ENCODE data around the gene SCN7A.
"Not testable (repeated sequence)": the region's sequence is repeated elsewhere in the genome, so short reads cannot be mapped to it uniquely, and the experiment has no call there.

The SCN7A gene

DNA sequence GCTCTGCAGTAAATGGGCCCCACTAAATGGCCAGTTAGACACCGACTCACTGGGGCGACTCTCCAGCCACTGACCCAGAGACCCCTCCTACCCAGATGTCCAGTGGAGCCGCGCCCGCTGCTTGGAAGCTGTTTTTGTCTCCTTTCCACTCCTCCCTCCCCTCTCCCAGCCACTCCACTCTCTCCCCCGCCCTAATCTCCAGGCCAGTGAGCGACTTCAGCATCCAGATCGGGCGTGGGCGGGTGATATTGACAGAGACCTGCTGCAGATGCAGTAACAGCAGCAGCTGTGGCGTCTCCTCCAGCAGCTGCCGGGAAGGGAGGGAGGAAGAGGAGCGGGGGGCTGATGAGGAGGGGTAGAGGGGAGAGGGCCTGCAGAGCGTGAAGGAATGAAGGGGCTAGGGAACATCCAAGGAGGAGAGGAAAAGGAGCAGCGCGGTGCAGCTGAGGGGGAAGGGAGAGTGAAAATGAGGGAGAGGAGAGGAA is at the start of gene SCN7A:
Gene SCN7A, minus strand, starts transcription at position 110 of the 485 bp plus-strand sequence. CDS start 16,553 bp downstream, outside the sequence.
- no peak for DNase-seq (ENCODE audit: low read depth in 3 of 3, low spot score in 1 of 3)

DNA sequence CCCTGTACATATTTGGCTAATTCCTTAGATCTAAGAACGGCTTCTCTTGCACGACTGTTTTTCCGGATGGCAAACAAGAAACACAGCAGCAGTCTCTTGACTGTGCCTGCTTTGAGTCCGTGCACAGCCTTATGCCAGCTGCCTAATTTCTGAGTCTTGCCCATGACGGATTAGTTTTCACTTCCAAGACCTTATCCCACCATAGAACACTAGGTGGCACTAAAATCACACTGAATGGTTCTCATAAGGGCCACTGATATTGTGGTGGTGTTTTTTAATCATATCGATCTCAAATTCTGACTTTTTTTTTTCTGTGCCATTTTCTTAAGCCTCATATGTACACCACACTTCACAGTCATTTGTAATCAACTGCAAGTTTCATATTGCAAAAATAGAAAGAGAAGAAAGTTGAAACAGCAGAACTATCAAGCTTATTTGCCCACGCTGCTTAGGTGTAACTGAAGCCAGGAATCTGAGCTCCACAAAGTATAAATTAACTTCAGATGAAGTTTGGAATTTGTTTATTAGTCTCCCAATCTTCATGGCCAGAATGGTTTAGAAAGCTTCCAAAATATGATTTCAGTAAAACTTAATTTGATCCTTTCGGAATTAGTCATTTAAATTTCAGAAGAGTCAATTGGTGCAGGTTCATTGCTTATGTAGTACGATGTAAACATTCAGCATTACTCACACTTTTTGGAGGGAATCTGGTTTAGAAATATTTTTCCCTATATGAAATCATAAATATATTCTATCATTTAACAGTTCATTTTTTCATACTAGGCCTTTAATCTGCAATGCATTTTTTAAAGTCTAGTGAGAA is 45.5 kb upstream of the SCN7A start:
- no peak for DNase-seq (ENCODE audit: low read depth in 3 of 3, low spot score in 1 of 3)

DNA sequence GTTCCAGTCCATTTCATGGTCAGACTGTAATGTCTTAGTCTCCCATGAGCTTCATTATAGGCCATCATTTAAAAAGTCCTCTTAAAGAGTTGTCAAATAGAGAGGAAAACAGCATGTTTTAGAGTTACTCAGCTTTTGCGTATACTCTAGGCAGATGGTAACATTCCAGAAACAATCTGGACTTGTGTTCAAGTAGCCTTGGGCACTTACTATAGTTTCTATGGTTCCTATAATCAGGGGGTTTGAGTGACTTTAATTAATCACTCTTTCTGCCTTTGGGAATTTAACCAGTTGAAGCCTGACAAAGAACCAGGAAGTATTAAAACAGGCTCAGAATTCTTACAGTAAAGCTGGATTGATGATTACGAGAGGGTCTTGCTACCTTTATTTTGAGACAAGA is 42.1 kb upstream of the SCN7A start:
- no peak for DNase-seq (ENCODE audit: low read depth in 3 of 3, low spot score in 1 of 3)

DNA sequence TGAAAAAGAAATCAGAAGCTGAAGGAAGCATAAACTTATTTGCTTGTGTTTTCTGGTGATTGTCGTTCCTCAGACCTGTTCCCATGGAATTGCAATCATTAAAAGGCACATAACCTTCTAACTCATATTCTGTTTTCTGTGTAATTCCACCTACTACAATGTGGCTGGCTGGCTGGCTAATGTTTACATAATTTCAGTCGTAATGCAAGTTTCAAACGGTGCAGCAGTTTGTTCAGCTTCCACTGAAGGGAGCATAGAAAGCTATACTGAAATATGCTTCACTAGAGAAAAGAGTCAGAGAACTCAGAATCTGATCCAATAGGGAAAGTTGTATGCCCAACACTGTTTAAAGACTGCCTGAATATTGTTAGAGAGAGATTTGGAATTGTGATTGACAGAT is 27.1 kb upstream of the SCN7A start:
- no peak for DNase-seq (ENCODE audit: low read depth in 3 of 3, low spot score in 1 of 3)

DNA sequence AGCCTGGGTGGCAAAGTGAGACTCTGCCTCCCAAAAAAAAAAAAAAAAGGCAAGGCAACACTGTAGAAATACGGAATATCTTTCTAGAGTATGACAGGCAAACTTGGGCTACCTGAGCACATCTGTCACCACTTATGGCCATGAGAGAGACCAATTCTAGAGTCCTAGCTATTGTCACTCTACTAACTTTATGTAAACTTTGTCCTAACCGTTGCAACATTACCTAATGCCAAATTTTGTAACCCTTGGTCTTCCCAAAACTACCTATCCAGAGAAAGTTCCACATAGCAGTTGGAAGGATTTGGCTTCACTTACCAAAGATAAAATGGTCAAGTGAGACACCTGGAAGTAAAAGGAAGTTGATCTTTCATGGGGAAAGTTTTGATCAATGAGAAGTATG is 26.6 kb upstream of the SCN7A start:
- DNase-seq (ENCODE audit: low read depth in 3 of 3, low spot score in 1 of 3) = no peak

DNA sequence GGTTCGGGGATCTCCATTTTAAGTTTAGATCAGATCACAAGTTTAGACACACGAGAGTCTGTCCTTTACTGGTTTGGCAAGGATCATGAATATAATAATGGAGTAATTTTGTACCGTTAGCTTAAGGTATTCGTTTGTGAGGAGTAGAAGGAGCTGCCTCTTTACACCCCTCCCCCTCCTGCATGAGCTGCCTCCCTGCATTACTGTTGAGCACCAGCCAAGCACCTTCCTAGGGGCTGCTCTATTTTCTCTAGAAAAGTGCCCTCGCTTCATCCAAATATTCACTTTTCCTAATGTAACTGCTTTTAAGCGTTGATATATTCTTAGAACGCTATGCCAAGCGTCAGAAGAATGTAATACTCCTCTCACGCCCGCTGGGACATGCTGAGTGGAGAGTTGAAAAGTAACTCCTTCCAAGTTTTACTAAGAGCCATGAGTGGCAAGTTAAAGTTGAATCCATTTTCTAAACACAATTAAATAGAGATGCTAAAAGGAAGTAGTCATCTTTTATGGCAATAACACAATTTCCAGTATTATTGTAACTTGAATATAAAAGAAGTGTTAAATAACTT is 25.4 kb upstream of the SCN7A start:
- no peak for DNase-seq (ENCODE audit: low read depth in 3 of 3, low spot score in 1 of 3)

DNA sequence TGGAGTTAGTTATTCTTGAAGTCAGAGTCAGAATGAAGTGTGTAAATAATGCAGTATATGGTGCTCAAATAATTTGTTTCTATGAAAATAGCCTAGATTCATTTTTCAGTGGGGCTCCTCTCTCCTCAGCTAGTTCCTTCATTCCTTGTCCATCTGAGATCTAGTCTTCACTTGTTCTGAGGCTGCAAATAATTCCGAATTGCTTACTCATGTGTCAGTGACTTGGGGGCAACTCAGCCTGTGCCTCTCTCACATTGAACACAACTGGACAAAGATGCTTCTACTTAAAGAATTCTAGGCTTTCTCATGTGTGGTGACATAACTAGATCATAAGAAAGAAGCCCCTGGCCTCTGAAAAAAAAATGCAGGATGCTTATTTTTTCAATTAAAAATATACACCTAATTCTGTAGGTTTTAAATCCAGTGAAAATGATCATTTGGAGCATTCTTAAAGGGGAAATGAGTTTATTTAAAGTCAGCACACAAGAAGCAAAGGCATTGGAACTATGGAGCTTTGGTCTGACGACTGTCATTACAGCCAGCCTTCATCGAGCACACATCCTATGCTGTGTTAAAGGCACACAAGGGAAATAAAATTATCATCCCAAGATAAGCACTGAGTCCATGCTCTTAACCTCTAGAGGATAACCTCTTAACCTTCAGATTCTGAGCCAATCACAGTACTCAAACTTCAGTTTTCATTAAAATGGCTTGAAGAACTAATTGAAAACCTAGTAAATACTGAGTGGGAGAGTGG is 24.8 kb upstream of the SCN7A start:
- no peak for DNase-seq (ENCODE audit: low read depth in 3 of 3, low spot score in 1 of 3)

DNA sequence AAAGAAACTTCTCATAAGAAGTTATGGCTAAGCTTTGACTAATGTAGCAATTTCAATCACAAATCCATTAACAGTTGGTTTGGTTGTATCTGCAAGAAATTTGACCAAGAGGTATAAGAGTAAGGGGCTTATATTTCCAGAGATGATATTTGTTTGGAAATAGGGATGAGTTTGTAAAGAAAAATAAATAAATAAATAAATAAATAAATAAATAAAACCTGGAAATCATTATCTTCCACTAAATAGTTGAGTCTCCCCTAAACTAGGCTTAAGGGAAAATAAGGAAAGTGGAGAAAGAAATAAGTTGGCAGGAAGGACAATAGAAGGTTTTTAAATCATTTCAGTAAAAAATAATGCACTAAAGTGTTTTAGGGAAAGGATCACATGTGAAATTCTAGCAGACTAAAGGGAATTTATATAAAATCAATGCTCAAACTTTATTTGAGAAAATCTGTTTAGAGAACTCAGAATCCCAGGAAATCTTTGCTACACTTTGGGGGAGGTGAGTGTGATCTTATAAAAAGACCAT is 23.5 kb upstream of the SCN7A start:
- DNase-seq (ENCODE audit: low read depth in 3 of 3, low spot score in 1 of 3) = no peak

DNA sequence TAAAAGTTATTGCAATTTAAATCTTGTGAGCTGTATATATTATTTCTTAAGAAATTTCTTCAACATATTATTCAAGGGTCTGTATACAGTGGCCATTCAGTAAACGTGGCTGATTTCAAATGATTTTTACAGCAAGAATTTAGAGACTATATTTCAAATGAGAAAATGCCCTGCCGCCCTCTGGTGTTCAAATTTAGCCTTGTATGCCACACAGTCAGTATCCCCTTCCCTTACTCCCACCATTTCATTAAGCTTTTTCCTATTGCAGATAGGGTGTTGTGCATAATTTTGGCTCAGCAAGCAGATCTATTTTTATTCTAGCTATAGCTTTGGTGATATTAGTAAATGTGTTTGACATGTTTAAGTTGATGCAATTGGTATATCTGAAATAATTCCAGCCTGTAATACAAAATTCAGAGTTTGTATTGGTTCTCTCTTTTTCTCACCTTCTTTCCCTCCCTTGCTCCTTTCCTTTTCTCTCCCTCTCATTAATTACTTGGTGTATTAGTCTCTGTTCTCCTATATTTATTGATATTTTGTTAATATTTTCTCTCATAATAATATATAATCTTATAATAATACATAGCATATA is 22.8 kb upstream of the SCN7A start:
- no peak for DNase-seq (ENCODE audit: low read depth in 3 of 3, low spot score in 1 of 3)

DNA sequence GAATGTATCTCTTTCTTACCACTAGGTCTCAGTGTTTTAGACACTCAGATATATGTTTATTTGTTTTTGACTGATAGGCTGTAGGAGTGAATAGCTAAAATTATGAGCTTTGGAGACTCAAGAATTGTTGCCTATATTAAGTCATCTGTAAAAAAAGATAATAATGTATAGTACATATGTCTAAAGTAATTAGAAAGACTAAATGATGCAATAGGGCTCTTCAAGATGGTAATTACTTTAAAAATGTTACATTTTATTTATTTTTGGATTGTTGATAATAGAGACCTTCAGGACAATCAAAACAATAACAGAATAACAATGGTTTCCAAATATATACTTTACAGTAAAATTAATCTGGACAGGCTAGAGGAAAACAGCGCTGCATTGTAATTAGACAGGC is 19.9 kb upstream of the SCN7A start:
- no peak for DNase-seq (ENCODE audit: low read depth in 3 of 3, low spot score in 1 of 3)

DNA sequence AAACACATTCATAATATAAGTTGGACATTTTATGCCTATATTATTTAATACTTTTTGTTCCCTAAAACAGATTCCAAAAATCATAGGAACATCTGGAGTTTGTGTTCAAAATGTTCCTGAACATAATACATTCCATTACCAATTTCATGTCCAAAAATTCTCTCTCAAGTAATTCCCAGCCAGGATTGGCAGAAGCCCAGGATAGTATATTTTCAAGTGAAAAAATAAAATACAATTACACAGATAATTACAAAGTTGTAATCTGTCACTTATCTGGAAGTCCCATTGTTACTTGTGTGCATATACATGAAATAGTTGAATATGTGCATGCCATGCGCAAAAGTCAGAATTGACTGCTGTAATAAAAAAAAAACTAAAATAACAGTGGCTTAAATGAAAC is 5.2 kb upstream of the SCN7A start:
- no peak for DNase-seq (ENCODE audit: low read depth in 3 of 3, low spot score in 1 of 3)

DNA sequence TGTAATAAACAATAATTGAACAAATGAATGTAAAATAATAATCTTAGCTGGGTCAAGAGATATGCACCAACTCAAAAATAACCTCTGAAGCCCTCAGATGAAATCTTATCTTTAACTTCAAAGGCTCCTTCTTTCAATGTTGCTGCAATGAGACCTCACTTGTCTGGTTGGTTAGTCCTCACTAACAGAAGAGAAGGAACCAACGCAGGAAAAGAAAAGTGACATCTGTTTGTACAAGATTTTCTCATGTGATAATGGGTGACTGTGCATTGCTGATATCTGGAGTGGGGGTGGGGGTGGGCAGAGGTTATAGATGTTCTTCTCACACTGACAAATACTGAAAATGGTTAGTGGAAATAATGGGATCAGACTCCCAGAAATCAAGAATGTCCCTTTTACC is 2.6 kb downstream of the SCN7A start:
- DNase-seq (ENCODE audit: low read depth in 3 of 3, low spot score in 1 of 3) = no peak

DNA sequence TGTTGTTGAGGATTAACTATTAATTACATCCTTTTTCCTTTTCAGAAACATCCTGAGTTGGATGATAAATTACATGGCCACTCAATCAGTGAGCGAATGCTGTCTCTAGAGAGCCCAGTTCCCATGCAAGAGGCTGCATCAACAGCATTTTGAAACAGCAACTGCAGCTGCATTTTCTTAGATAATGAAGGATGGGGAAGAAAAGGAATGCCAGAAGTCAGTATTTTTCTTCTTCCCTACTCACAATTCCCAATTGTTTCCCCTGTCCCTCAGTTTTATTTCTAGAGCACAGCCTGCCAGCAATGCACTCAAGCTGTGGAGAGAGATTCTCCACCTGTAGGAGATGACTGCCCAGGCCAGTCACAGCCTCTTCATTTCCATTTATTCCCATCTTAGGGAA is 6.9 kb downstream of the SCN7A start:
- DNase-seq (ENCODE audit: low read depth in 3 of 3, low spot score in 1 of 3) = no peak

DNA sequence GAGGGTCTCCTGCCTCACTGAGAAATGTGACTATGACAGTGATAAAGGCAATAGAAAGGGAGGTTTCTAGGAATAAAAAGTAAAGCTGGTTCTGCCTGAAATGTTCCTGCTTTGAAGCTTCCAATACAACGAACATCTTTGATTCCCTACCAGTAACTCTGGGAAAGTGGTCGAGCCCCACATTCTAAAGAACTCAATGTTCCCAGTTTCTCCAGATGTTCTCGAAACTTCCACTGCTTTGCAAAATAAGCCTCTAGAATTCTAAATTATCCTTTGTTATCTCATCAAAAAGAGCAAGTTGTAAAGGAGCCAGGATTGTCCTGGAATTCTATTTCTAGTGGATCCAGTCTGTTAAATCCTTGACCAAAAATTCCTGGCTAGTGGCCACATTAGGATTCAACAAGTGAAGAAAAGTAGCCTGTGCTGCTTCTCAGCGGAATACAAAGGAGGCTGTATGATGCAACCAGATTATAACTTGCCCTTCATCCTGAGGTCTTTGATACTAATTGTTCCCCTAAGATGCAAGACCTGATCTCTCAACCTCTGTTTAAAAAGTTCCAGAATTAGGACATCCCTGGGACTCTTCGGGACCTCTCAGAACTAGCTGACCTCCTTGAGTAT is 8.4 kb downstream of the SCN7A start:
- DNase-seq (ENCODE audit: low read depth in 3 of 3, low spot score in 1 of 3) = no peak

DNA sequence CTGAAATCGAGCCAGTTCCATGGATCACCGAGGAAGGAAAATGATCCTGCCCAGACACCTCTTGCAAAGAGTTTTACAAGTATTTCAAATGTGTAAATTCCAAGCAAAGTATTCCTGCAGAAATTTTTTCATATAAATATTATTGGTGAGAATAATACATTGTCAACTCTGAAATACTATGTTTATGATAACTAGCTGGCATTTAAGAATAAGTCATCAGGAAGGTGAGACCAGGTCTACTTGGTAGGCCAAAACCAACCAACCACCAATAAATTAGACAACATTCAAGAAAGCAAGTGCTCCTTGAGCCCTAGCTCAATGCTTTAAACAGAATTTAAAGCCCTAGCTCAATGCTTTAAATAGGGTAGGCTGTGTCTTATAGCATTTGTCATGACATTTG is 21.7 kb downstream of the SCN7A start:
- no peak for DNase-seq (ENCODE audit: low read depth in 3 of 3, low spot score in 1 of 3)

DNA sequence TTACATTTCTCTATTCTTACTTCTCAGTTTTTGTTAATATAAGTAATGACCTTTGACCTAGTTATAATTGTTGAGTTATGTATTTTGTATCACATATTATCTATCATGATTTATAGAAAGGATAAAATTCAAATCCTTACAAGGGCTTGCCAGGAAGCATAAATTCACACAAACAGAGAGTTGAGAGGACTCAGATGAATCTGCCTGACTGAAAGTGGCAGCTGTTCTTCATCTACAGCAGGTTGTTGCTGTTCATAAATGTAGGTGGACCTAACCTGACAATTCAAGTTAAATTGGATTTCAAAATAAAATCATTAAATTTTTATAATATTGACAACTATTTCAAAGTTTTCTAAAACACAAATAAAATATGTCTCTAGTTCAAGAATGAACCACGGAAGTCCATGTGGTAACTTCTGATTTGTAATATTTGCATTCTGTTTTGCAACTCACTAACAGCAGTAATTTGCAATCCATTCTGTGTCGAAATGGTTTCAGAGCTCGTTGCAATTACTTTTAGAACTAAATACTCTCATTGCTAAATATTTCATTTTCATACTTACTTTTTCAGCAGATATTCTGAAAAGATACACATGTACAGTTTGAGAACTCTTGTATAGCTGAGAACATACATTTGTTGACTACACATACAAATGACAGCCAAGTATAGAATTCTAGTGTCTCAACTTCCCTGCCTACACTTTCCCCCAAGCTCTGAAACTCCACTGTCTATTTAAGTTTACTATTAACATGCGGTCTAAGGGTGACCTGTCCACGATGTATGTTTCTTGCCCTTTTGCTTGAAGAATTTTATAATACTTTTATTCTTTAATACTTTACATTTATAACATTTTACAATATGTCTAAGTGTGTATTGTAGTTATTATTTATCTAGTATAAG is 25.7 kb downstream of the SCN7A start:
- no peak for DNase-seq (ENCODE audit: low read depth in 3 of 3, low spot score in 1 of 3)

DNA sequence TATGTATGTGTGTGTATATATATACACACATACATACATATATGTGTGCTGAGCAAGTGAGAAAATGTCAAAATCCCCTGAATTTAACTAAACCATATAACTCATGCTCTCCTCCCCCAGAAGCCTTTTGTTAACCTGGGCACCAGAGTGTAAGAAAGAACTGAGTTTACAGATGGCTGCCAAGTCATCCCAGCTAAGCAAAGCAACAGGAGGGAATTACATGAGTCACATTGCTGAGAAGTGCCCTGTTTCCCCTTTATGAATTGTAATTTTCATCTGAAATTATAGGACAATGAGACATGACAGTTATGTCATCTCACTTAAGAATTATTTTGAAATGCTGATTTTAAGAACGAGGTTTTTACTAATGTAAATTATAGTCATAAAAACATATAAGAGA is 29.9 kb downstream of the SCN7A start:
- no peak for DNase-seq (ENCODE audit: low read depth in 3 of 3, low spot score in 1 of 3)

DNA sequence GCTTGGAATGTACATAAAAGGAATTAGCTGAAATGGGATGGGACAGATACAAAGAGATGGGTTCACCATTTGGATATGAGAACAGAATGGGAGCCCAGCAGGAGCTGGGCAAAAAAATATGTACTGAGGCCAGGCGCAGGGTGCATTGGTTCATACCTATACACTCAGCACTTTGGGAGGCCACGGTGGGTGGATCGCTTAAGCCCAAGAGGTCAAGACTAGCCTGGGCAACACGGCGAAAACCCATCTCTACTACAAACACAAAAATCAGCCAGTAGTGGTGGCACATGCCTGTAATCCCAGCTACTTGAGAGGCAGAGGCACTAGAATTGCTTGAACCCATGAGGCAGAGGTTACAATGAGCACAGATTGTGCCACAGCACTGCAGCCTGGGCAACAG is 30.4 kb downstream of the SCN7A start:
- DNase-seq (ENCODE audit: low read depth in 3 of 3, low spot score in 1 of 3) = no peak

DNA sequence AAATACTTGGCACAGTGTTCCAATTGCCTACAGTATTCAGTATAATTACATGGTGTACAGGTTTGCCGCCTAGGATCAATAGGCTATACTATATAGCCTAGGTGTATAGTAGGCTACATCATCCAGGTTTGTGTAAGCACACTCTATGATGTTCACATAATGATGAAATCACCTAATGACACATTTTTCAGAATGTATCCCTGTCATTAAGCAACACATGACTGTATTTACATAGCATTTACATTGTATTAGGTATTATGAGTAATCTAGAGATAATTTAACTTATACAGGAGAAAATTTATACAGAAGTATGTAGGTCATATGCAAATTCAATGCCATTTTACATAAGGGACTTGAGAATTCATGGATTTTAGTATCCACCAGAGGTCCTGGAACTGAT is 35.4 kb downstream of the SCN7A start:
- DNase-seq (ENCODE audit: low read depth in 3 of 3, low spot score in 1 of 3) = no peak

DNA sequence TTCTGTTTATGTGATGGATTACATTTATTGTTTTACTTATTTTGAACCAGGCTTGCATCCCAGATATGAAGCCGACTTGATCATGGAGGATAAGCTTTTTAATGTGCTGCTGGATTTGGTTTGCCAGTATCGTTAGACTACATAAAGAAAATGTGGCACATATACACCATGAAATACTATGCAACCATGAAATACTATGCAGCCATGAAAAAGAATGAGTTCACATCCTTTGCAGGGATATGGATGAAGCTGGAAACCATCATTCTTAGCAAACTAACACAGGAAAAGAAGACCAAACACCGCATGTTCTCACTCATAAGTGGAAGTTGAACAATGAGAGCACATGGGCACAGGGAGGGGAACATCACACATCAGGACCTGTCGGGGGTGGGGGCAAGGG is 38.2 kb downstream of the SCN7A start:
- DNase-seq (ENCODE audit: low read depth in 3 of 3, low spot score in 1 of 3) = not testable (repeated sequence)
